NCI-H2227 treated with DMSO at 0.1 percent for 48 hours (cell line): Measurements from ENCODE around the gene GPATCH4.

ENCODE experiments used
- DNase-seq: peaks from one replicate; lab custom pipeline; 2025; lab: John Stamatoyannopoulos, UW

Gene GPATCH4

GRCh38 chr1:156547434-156547833, 53.8 kb downstream of the GPATCH4 start:
- no peak for DNase-seq

- no peak for DNase-seq
Measured at GRCh38 chr1:156546267-156546666, 55.0 kb downstream of the GPATCH4 start.

DNA sequence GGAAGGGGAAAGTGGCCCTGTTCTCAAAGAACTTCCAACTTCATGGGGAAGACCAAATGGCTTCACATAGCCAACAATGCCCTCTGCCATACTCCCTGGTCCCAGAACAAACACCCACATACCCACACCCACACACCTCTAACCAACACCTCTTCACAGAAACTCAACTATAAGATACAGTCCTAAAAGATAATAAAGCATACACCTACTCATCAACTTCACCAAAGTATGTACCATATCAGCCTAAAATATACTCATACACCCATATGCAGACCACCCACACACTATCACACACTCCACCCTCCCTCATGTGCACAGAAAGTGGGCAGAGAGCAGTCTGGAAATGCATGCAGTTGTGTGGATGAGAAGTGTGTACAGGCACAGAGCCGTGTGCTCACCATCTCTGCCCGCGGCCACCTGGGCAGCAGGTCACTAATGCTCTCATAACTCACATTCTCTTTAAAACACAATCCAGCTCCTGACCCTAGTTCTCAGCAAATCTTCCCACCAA, 56.6 kb downstream of the GPATCH4 start:
- DNase-seq: no peak
